DOHH2 (cell line): Measurements from ENCODE around the gene NBEA.

Experiments
- H3F3A ChIP-seq: fragments of 200-600 bp; sonication (generic), shearing (Covaris generic); 2 replicates; pipeline ENCODE4 v1.6.0; 2016; ENCODE audit warnings: antibody characterized with exemption, mild to moderate bottlenecking; ENCODE audit not compliant: control insufficient read depth, insufficient read depth
- H3K27ac ChIP-seq: fragments of 200-600 bp; sonication (generic); 2 replicates; pipeline ENCODE4 v1.5.1; 2014; ENCODE audit warnings: low read depth, mild to moderate bottlenecking, low read length, moderate library complexity
- H3K27me3 ChIP-seq: fragments of 200-600 bp; sonication (generic); 2 replicates; pipeline ENCODE4 v1.6.1; 2014; ENCODE audit warnings: mild to moderate bottlenecking, low read length, mixed read lengths; ENCODE audit not compliant: control insufficient read depth
- H3K36me3 ChIP-seq: fragments of 200-600 bp; sonication (generic); 2 replicates; pipeline ENCODE4 v1.6.1; 2014; ENCODE audit warnings: mild to moderate bottlenecking, low read length, moderate library complexity, mixed read lengths; ENCODE audit not compliant: control insufficient read depth
- H3K4me1 ChIP-seq: fragments of 200-600 bp; sonication (generic); 2 replicates; pipeline ENCODE4 v1.6.1; 2014; ENCODE audit warnings: mild to moderate bottlenecking, low read length, mixed read lengths; ENCODE audit not compliant: control insufficient read depth
- H3K4me2 ChIP-seq: fragments of 200-600 bp; sonication (generic); 2 replicates; pipeline ENCODE4 v1.6.0; 2014; ENCODE audit warnings: mild to moderate bottlenecking, low read length, moderate library complexity
- H3K4me3 ChIP-seq: fragments of 200-600 bp; sonication (generic); 2 replicates; pipeline ENCODE4 v1.5.1; 2014; ENCODE audit warnings: mild to moderate bottlenecking, low read length, mixed read lengths
- H3K79me2 ChIP-seq: fragments of 200-600 bp; sonication (generic); 2 replicates; pipeline ENCODE4 v1.6.1; 2014; ENCODE audit warnings: mild to moderate bottlenecking, low read length, mixed read lengths; ENCODE audit not compliant: control insufficient read depth
- H3K9me2 ChIP-seq: fragments of 200-600 bp; sonication (generic); replicated peaks from 2 replicates; pipeline ENCODE4 v1.6.1; 2014; ENCODE audit warnings: mild to moderate bottlenecking, low read length, mixed read lengths; ENCODE audit not compliant: control insufficient read depth
- H3K9me3 ChIP-seq: fragments of 200-600 bp; sonication (generic); 2 replicates; pipeline ENCODE4 v1.6.1; 2014; ENCODE audit warnings: antibody characterized with exemption, low read length, mixed read lengths; ENCODE audit not compliant: control insufficient read depth, insufficient read depth
- H4K20me1 ChIP-seq: fragments of 200-600 bp; sonication (generic); 2 replicates; pipeline ENCODE4 v1.6.0; 2014; ENCODE audit warnings: low read depth, mild to moderate bottlenecking, antibody characterized with exemption, low read length, moderate library complexity; ENCODE audit not compliant: control insufficient read depth, insufficient read depth
- CTCF ChIP-seq: fragments of 200-600 bp; sonication (generic); IDR thresholded peaks from one replicate; pipeline ENCODE4 v1.5.1; 2014; ENCODE audit warnings: antibody characterized with exemption, mild to moderate bottlenecking, low read depth, low read length; ENCODE audit not compliant: poor library complexity, severe bottlenecking
- EZH2phosphoT487 ChIP-seq: fragments of 200-600 bp; sonication (generic); IDR thresholded peaks from 2 replicates; pipeline ENCODE4 v1.6.1; 2017; ENCODE audit warnings: borderline replicate concordance, mild to moderate bottlenecking, antibody characterized with exemption, low read length, moderate library complexity, mixed read lengths

The NBEA gene

GRCh38 chr13:35552172-35552844, 610.2 kb downstream of the NBEA start:
- Histone ChIP-seq H3K36me3 (no peaks in the 10 kb centered on the region), H3K4me3 (no peak overlapping the region), H3K79me2 (no peaks in the 10 kb centered on the region), H3K4me1 (peaks cover 3% of the 10 kb centered on the region; the same call in 1 of the 2 replicates), H3K4me2 (no peak overlapping the region), H3K9me2 (no peaks in the 10 kb centered on the region; the same call in 1 of the 2 replicates), H4K20me1 (no peaks in the 10 kb centered on the region), H3K27me3 (no peaks in the 10 kb centered on the region), H3K27ac (no peak overlapping the region), H3F3A (no peaks in the 10 kb centered on the region), H3K9me3 (no peaks in the 10 kb centered on the region)
- TF ChIP-seq CTCF (no peak), EZH2phosphoT487 (no peak)

GRCh38 chr13:35554972-35555623, 613.0 kb downstream of the NBEA start:
- Histone ChIP-seq H3K9me3 (no peaks in the 10 kb centered on the region), H4K20me1 (no peaks in the 10 kb centered on the region), H3K27me3 (no peaks in the 10 kb centered on the region), H3K9me2 (no peaks in the 10 kb centered on the region), H3K4me3 (no peak overlapping the region), H3K4me1 (peaks cover 5% of the 10 kb centered on the region; the same call in 1 of the 2 replicates), H3K27ac (no peak overlapping the region), H3K4me2 (no peak overlapping the region), H3K79me2 (no peaks in the 10 kb centered on the region), H3K36me3 (no peaks in the 10 kb centered on the region), H3F3A (no peaks in the 10 kb centered on the region)
- TF ChIP-seq EZH2phosphoT487 (no peak), CTCF (no peak)

- Histone ChIP-seq H3F3A (no peaks in the 10 kb centered on the region), H3K4me1 (peaks cover 5% of the 10 kb centered on the region; the same call in 1 of the 2 replicates), H3K79me2 (no peaks in the 10 kb centered on the region), H3K9me2 (no peaks in the 10 kb centered on the region; the same call in 1 of the 2 replicates), H3K9me3 (no peaks in the 10 kb centered on the region), H3K4me2 (no peak overlapping the region), H3K27ac (no peak overlapping the region), H3K36me3 (no peaks in the 10 kb centered on the region), H3K27me3 (no peaks in the 10 kb centered on the region), H3K4me3 (no peak overlapping the region), H4K20me1 (no peaks in the 10 kb centered on the region)
- TF ChIP-seq CTCF (no peak), EZH2phosphoT487 (no peak)
These were observed 615.4 kb downstream of the NBEA start for GRCh38 chr13:35557475-35557874.
